NCI-H146 treated with DMSO at 0.1 percent for 48 hours (cell line): Measurements from ENCODE around the gene ROBO1.

Experiments
- DNase-seq: peaks from one replicate; lab custom pipeline; 2025; ENCODE audit not compliant: unreplicated experiment; lab: John Stamatoyannopoulos, UW

ROBO1 gene

GRCh38 chr3:79253271-79253670, 514.5 kb downstream of the ROBO1 start:
- DNase-seq = no peak

- DNase-seq = no peak
Observed at GRCh38 chr3:79250746-79251145, 517.1 kb downstream of the ROBO1 start.

GRCh38 chr3:79249701-79250100, 518.1 kb downstream of the ROBO1 start:
- DNase-seq = no peak

- DNase-seq = no peak
Observed at GRCh38 chr3:79247725-79248043, 520.1 kb downstream of the ROBO1 start.

GRCh38 chr3:79246875-79247724, 520.7 kb downstream of the ROBO1 start:
- DNase-seq = no peak

- no peak for DNase-seq
Observed at GRCh38 chr3:79245284-79246138, 522.3 kb downstream of the ROBO1 start.

GRCh38 chr3:79236496-79236895, 531.3 kb downstream of the ROBO1 start:
- no peak for DNase-seq

GRCh38 chr3:79233431-79234060, 534.3 kb downstream of the ROBO1 start:
- no peak for DNase-seq

GRCh38 chr3:79230266-79230665, 537.5 kb downstream of the ROBO1 start:
- no peak for DNase-seq

- no peak for DNase-seq
Observed at GRCh38 chr3:79217096-79217495, 550.7 kb downstream of the ROBO1 start.

- no peak for DNase-seq
Observed at GRCh38 chr3:79215286-79215685, 552.5 kb downstream of the ROBO1 start.

- no peak for DNase-seq
Observed at GRCh38 chr3:79211586-79212359, 556.0 kb downstream of the ROBO1 start.

GRCh38 chr3:79204351-79204750, 563.4 kb downstream of the ROBO1 start:
- DNase-seq = no peak

GRCh38 chr3:79203144-79203519, 564.7 kb downstream of the ROBO1 start:
- no peak for DNase-seq

GRCh38 chr3:79202471-79203143, 565.2 kb downstream of the ROBO1 start:
- no peak for DNase-seq

- DNase-seq = no peak
Observed at GRCh38 chr3:79200456-79200855, 567.3 kb downstream of the ROBO1 start.

GRCh38 chr3:79199966-79200365, 567.8 kb downstream of the ROBO1 start:
- no peak for DNase-seq

GRCh38 chr3:79187426-79187825, 580.4 kb downstream of the ROBO1 start:
- DNase-seq = no peak

GRCh38 chr3:79184251-79184650, 583.5 kb downstream of the ROBO1 start:
- no peak for DNase-seq

- DNase-seq = no peak
Observed at GRCh38 chr3:79183496-79183895, 584.3 kb downstream of the ROBO1 start.
